Effector CD8-positive, alpha-beta T cell (primary cell): ENCODE results near the gene RAB14.

Experiments
- DNase-seq: peaks from one replicate; lab custom pipeline; 2025; lab: John Stamatoyannopoulos, UW

RAB14 gene

GRCh38 chr9:121219530-121219929 lies 17.9 kb upstream of the RAB14 start:
- DNase-seq = no peak

DNA sequence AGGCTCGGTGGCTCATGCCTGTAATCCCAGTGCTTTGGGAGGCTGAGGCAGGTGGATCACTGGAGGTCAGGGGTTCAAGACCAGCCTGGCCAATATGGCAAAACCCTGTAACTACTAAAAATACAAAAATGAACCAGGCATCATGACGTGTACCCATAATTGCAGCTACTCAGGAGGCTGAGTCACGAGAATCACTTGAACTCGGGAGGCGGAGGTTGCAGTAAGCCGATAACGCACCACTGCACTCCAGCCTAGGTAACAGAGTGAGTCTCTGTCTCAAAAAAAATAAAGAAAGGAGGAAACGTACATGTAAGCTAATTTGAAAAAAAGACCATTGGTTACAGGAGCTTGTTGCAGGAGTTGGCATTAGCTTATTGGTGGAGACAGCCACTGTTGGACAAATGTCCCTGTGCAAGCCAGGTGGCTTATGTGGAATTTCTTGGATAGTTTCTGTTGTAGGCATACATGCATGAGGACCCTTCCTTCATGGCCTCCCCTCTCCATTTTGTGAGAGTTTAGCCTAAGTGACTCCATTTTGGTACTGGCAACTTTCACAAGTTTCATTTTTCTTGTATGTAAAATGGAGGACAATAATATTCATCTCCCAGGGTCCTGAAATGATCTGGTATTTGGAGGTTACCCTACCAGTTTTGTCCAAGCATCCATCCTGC lies 16.8 kb upstream of the RAB14 start:
- DNase-seq = no peak

DNA sequence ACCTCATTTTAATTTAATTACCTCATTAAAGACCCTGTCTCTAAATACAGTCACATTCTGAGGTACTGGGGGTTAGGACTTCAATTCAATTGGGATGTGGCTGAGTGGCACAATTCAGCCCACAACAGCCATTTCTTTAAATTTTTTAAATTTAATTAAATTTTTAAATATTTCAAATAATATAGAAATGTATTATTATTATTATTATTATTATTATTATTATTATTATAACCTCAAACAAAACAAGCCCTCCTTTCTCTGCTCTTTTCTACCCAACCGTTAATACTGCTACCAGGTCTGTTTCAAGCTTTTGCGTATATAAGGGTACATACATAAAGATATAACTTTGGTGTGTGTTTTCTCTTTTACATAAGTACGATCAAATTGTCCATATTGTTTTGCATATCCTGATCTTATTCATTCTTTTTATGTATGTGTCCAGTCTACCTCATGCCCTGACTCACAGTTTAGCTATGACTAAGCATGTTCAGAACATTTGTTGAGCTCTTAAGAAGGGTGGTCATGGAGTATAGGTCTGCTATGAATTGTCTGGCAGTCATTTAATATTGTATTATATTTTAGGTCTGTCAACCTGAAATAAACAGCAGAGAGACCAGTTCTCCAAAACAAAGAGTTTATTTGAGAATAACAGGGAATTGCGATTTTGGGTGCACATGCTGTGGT lies 16.1 kb upstream of the RAB14 start:
- DNase-seq = no peak

- DNase-seq = no peak
These were observed 14.7 kb upstream of the RAB14 start for GRCh38 chr9:121216271-121216805.

DNA sequence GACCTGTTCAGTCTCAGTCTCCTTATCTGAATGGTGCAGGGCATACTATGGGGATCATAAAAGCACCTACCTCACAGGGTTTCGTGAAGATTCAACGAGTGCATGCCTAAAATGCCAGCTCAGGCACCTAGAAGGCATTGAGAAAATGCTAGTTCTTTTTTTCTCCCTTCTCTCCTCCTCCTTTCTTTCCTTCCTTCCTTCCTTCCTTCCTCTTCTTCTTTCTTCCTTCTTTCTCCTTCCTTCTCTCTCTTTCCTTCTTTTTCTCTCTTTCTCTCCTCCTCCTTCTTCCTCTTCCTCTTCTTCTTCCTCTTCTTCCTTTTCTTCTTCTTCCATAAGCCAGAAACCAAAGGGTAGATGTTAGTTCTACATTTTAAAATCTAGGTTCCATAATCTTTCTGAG lies 12.3 kb upstream of the RAB14 start:
- no peak for DNase-seq

- peak; percentile 47 for DNase-seq
These were observed 11.6 kb upstream of the RAB14 start for GRCh38 chr9:121213136-121213806.

DNA sequence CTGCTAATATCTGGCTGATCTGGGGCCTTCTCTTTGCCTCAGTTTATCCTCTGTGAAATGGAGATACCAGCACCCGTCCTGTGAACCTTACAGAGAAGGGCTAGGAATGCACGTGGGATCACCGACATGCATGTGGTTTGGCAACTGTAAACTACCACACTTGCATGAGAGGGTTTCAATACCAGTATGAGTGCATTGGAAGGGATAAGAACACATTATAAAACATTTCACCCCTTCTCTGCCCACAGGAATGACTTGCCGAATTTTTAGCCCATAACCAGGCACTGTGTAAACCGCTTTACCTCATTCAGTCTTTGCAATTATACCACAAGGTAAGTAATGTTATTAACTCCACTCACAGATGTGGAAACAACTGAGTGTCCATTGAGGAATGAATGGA lies 8.9 kb upstream of the RAB14 start:
- DNase-seq = no peak

DNA sequence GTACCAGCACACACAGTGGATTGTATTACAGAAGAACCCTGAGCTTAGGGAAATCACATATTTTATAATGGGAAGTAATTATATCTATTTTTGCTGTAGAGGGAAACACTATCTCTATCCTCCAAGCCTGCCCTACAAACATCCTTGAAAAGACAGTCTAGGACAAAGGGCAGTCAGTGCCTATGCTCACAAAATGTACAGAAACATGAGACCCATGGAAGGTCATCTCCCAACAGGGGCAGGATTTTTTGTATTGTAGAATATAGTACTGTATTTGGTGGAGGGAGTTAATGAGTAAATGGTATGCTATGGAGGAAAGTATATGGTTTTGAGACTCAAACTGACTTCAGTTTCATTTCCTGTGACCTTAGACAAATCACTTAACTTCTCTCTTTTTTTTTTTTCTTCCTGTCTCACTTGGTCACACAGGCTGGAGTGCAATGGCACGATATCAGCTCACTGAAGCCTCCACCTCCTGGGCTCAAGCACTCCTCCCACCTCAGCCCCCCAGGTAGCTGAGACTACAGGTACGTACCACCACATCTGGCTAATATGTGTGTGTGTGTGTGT lies 5.8 kb upstream of the RAB14 start:
- DNase-seq = no peak

DNA sequence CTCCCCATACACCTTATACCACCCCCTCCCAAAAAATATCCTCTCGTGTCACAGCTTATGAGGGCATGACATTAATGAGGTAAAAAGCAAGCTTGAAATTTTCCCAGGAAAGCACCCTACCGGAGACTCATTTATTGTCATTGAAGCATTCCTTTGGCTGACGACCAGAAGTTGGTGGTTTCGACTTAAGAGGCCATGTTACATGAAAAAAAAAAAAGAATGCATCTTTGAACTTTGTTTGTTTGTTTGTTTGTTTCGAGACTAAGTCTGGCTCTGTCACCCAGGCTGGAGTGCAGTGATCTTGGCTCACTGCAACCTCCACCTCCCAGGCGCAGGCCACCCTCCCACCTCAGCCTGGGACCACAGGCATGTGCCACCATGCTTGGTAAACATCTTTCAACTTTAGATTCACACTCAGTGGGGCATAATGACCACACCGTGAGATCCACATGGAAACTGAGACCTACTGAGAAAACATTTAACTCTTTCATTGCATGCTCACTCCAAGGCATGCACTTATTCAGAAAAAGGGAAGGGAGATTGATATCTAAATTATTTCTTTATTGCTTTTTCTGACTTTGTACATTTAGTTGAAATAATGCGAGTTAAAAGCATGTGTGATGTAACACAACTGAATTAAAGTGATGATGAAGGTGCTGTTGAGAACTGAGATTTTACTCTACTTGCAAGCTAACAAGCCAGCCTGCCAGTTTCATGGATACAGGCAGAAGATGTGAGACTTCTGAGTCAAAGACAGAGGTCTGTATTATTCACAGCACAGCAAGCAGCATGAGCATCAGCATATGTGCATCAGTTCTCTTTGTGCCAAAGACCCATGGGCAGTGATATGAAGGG lies 5.1 kb upstream of the RAB14 start:
- no peak for DNase-seq

DNA sequence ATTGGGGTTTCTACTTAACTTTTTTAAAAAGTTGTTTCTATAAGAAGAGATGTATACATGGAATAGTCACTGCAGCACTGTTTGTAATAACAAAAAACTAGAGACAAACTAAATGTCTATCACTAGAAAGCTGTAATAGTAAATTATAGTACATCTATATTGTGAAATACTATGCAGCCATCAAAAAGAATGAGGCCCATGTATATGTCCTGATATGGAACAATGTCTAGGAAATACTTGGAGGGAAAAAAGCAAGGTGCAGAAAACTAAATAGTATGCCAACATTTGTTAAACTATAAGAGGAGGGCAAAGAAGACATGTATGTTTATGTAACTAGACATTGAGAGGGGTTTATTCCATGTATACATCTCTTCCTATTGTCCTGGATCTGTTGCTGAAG lies 2.9 kb upstream of the RAB14 start:
- DNase-seq = no peak

GRCh38 chr9:121204121-121204520 lies 2.5 kb upstream of the RAB14 start:
- no peak for DNase-seq

- peak; percentile 28 for DNase-seq
These were observed 478 bp downstream of the RAB14 start for GRCh38 chr9:121201045-121201737.

DNA sequence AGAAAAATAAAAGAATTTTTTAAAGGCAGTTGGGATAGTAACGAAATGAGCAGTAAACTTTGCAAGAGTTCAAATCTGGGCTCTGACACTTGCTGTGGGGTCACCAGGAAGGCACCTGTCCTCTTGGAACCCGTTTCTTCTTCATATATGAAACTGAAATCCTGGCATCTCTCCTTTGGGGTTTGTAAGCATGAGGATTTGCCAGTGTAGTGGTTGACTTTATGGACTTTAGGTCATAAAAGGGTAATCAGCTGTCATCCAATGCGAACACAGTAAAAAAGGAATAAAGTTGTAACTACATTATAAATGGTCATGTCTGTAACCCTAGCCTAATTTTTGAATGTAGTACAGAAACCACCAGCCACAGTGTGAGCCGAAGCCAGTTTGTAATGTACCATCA lies 1.3 kb downstream of the RAB14 start:
- DNase-seq = no peak

DNA sequence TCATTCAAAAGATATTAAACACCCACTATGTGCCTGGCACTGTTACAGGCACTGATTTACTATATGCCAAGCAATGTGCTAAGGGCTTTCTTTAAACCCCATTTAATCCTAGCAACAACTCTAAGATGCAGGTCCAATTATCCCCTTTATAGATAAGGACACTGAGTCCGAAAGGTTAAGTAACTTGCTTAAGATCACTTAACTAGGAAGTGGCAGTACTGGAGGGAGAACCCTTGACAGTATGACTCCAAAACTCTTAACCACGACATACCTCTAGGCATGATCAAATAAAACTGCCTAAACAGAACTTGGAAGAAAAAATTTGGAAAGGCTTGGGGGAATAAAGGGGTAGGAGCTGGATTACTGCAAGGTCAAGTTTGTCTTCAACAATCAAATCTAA lies 1.7 kb downstream of the RAB14 start:
- DNase-seq = no peak

- DNase-seq = no peak
These were observed 3.1 kb downstream of the RAB14 start for GRCh38 chr9:121198512-121199042.

GRCh38 chr9:121197132-121197531 lies 4.5 kb downstream of the RAB14 start:
- no peak for DNase-seq

GRCh38 chr9:121196389-121196788 lies 5.3 kb downstream of the RAB14 start:
- DNase-seq = no peak

DNA sequence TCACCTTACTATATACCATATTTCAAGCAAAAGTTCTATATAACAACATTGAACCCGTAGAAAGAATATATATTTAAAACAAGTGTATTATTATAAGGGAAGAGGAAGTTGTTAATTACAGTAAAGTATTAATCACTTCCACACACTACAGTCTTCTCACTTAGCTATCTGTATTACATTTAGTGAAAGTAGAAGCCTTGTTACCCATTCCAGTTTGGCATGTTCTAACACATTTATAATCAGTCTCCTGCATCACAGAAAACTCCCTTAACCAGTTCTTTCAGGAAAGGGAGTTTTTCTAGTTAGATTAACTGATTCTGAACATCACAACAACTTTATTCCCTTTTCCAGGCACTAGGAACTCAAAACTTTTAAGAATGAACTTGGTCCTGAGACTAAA lies 6.9 kb downstream of the RAB14 start:
- no peak for DNase-seq

- DNase-seq = no peak
These were observed 8.6 kb downstream of the RAB14 start for GRCh38 chr9:121192959-121193640.

GRCh38 chr9:121192518-121192917 lies 9.2 kb downstream of the RAB14 start:
- DNase-seq = no peak
